Measurements from ENCODE around the gene LAMC2. TPM values are rescaled to one million over a fixed set of nuclear protein-coding genes. Genes with fewer than 3 reads are reported as not detected.

Gene LAMC2
- total and polyA plus RNA-seq, 2 of the 8 experiments (the other 6 are each of a cell fraction or from before 2014, with no cell fraction given), result 4.6 to 12.9 TPM

GRCh38 chr1:183270541-183271141 is 84.6 kb downstream of the LAMC2 start:
- Histone ChIP-seq H3K4me3 (ENCODE audit: extremely low read depth in 1 of 4, insufficient read depth in 2 of 4, low read depth in 3 of 4, low read length in 4 of 4) (no peak overlapping the region), H3K79me1 (ENCODE audit: low read depth, low read length) (no peaks in the 10 kb centered on the region), H3K79me2 (ENCODE audit: control insufficient read depth in 1 of 2, insufficient read depth in 2 of 2, low read length in 2 of 2) (no peaks in the 10 kb centered on the region), H2BK12ac (ENCODE audit: low read depth, low read length) (no peak overlapping the region), H2BK5ac (ENCODE audit: low read depth, low read length) (no peak overlapping the region), H3K14ac (ENCODE audit: insufficient read length) (no peak overlapping the region), H3K9ac (replicated peaks in 1 of 4; ENCODE audit: extremely low read depth in 1 of 4, low read depth in 3 of 4, low read length in 3 of 4) (no peak overlapping the region), H4K91ac (replicated peaks; ENCODE audit: insufficient read length, low read length) (no peak overlapping the region), H3K36me3 (ENCODE audit: control insufficient read depth in 2 of 4, insufficient read depth in 4 of 4, low read length in 3 of 4) (no peaks in the 10 kb centered on the region), H3K4me2 (ENCODE audit: insufficient read depth in 1 of 2, low read depth in 2 of 2, low read length in 2 of 2) (no peak overlapping the region), H2BK120ac (replicated peaks; ENCODE audit: low read depth, low read length) (no peak overlapping the region), H3K9me3 (ENCODE audit: insufficient read depth in 2 of 2, low read depth in 1 of 2, low read length in 1 of 2) (no peaks in the 10 kb centered on the region), H2AFZ (ENCODE audit: low read length) (no peak overlapping the region), H3K27ac (ENCODE audit: low read depth, low read length) (no peak overlapping the region), H2BK15ac (ENCODE audit: low read length) (no peak overlapping the region), H3K23me2 (ENCODE audit: low read depth, low read length) (no peaks in the 10 kb centered on the region), H3K27me3 (replicated peaks in 1 of 4; ENCODE audit: control insufficient read depth in 3 of 4, extremely low read depth in 1 of 4, insufficient read depth in 3 of 4, low read length in 3 of 4) (no peaks in the 10 kb centered on the region), H2BK20ac (ENCODE audit: low read length) (no peak overlapping the region), H2AK5ac (ENCODE audit: low read depth, low read length) (no peak overlapping the region), H3K4ac (replicated peaks; ENCODE audit: insufficient read length, low read depth, low read length) (no peak overlapping the region), H3K18ac (ENCODE audit: extremely low read depth, low read length) (no peak overlapping the region), H3K4me1 (replicated peaks in 1 of 4; ENCODE audit: control insufficient read depth in 3 of 4, insufficient read depth in 4 of 4, low read length in 3 of 4) (no peaks in the 10 kb centered on the region; a peak in 1 of 7 replicates), H3K23ac (ENCODE audit: insufficient read length) (no peak overlapping the region), H4K8ac (ENCODE audit: extremely low read depth, insufficient read depth, low read length) (no peak overlapping the region), H4K20me1 (replicated peaks in 1 of 2; ENCODE audit: control insufficient read depth in 1 of 2, insufficient read depth in 2 of 2, low read length in 2 of 2) (no peaks in the 10 kb centered on the region), H4K5ac (ENCODE audit: insufficient read length, low read depth, low read length) (no peak overlapping the region), H3K56ac (replicated peaks; ENCODE audit: insufficient read length, low read depth, low read length) (no peak overlapping the region)
- TF ChIP-seq RBBP5 (IDR thresholded peaks at IDR 0.05; ENCODE audit: borderline replicate concordance, low read depth, low read length), result no peak
- no peak for TF ChIP-seq ASH2L (IDR thresholded peaks at IDR 0.05; ENCODE audit: low read length)
- TF ChIP-seq CHD2 (IDR thresholded peaks at IDR 0.05; ENCODE audit: low read length), result no peak
- no peak for TF ChIP-seq SAP30 (IDR thresholded peaks at IDR 0.05; ENCODE audit: insufficient read depth, insufficient replicate concordance, low read length)
- TF ChIP-seq JUN (IDR thresholded peaks at IDR 0.05; ENCODE audit: low read depth, low read length), result no peak
- no peak for TF ChIP-seq RNF2 (IDR thresholded peaks at IDR 0.05; ENCODE audit: borderline replicate concordance, low read depth, low read length, missing control alignments, poor library complexity, severe bottlenecking)
- TF ChIP-seq CREB1 (IDR thresholded peaks at IDR 0.05), result no peak
- TF ChIP-seq, protein P1, sequence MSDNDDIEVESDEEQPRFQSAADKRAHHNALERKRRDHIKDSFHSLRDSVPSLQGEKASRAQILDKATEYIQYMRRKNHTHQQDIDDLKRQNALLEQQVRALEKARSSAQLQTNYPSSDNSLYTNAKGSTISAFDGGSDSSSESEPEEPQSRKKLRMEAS (IDR thresholded peaks at IDR 0.05), result no peak
- TF ChIP-seq KDM5A (IDR thresholded peaks at IDR 0.05; ENCODE audit: low read length), result no peak
- FAIRE-seq, result no peak
- POLR2A ChIA-PET (ENCODE audit: partially characterized antibody), result no interaction called here
- DNase-seq (ENCODE audit: low read depth in 1 of 2, low spot score in 2 of 2), result no peak
- 90% methylated on average over 5 of the region's 5 CpGs; no CpG with 5 or more reads in 1 of the 2 experiments for WGBS, 2 experiments (ENCODE audit: extremely low coverage in 1 of 2, insufficient coverage in 1 of 2, insufficient read length in 1 of 2, insufficient replicate concordance in 2 of 2, low coverage in 1 of 2, low lambda C conversion rate in 2 of 2, missing lambda C conversion rate in 1 of 2)
- CTCF ChIA-PET (ENCODE audit: partially characterized antibody), result interaction anchor here (0.6 to 7.4 kb wide), 9 partner anchors 10 to 334 kb away, joined by 3 to 53 read pairs (median 3); no protein-coding TSS in a partner anchor
